GM21423 (cell line): Measurements from ENCODE around the gene NDUFB2.
"Not testable (repeated sequence)": the region's sequence is repeated elsewhere in the genome, so short reads cannot be mapped to it uniquely, and the experiment has no call there.

Experiments used
- ATAC-seq: cut with Tn5 transposase; IDR thresholded peaks from one replicate; pipeline ENCODE4 v1.9.1; 2021; ENCODE audit warnings: mild to moderate bottlenecking, moderate library complexity; ENCODE audit not compliant: unreplicated experiment

Gene NDUFB2

DNA sequence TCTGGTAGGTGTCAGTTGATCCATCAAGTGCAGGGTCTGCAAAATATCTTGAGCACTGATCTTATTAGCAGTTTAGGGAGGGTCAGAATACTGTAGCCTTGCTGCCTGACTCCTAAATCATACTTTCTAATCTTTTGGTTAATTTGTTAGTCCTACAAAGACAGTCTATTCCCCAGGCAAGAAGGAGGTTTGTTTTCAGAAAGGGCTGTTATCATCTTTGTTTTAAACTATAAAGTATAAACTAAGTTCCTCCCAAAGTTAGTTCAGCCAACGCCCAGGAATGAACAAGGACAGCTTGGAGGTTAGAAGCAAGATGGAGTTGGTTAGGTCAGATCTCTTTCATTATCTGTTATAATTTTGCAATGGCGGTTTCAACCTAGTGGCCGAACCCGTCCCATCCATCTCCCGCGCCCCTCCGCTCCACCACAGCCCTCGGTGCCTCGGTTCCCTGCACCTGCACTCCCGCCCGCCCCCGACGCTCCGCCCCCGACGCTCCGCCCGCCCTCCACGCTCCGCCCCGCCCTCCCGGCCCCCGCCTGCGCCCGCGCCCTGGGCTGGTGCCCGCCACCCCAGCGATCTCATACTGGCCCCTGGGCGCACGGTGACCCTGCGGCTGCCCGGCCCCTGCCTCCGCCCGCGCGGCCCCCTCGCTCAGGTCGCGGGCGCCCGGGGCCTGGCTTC is 24.0 kb upstream of the NDUFB2 start, which contains the start of gene ADCK2:
TSS of gene ADCK2 (plus strand) at position 564 of the 681 bp plus-strand sequence. CDS start 386 bp downstream, outside the sequence.
- ATAC-seq, result peak; percentile 52

GRCh38 chr7:140673063-140673773 is 23.3 kb upstream of the NDUFB2 start:
- ATAC-seq, result peak; percentile 38

- no peak for ATAC-seq
Measured at GRCh38 chr7:140673774-140674155, 22.7 kb upstream of the NDUFB2 start.

- ATAC-seq, result peak; percentile 23
Measured at GRCh38 chr7:140674356-140674800, 22.1 kb upstream of the NDUFB2 start.

- ATAC-seq, result no peak
Measured at GRCh38 chr7:140674899-140675701, 21.4 kb upstream of the NDUFB2 start.

DNA sequence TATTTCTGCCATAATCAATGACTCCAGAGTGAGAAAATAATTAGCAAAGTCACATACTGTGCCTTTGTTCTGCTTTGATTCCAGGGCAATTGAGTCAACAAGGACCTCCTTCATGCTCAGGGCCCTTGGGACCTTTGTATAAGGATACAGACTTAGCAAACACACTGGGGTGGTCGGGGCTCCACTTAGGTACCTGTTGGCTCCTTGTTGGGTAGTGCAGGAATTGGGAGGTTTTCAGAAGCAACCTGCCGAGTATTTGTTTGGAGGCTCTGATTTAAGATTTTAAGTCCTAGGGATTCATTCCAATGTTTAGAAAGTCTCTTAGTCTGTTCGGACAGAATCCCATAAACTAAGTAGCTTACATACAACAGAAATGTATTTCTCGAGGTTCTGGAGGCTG is 20.8 kb upstream of the NDUFB2 start:
- no peak for ATAC-seq

DNA sequence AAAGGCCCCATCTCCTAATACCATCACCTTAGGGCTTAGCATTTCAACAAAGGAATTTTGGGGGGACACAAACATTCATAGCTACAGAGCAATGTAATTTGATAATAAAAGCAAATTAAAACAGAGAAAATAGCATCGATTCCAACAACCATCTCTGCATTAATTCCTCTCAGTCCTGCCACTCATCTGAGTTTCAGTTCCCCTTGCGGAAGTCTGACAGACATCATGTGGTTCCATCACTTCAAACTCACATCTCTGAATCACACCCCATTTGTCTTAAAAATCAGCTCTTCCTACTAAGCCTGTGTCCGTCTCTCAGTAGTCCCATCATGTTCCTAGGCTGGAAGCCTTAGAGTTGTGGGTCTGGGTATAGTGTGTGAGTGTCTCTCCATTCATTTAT is 20.2 kb upstream of the NDUFB2 start:
- peak; percentile 49 for ATAC-seq

DNA sequence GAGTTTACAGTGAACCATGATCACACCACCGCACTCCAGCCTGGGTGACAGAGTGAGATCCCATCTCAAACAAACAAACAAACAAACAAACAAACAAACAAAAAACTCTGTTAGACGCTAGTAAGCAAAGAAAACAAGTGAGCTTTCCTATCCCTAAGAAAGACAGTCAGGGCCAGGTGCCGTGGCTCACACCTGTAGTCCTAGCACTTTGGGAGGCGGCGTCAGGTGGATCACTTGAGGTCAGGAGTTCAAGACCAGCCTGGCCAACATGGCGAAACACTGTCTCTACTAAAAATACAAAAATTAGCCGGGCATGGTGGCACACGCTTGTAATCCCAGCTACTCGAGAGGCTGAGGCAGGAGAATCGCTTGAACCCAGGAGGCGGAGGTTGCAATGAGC is 19.6 kb upstream of the NDUFB2 start:
- not testable (repeated sequence) for ATAC-seq

DNA sequence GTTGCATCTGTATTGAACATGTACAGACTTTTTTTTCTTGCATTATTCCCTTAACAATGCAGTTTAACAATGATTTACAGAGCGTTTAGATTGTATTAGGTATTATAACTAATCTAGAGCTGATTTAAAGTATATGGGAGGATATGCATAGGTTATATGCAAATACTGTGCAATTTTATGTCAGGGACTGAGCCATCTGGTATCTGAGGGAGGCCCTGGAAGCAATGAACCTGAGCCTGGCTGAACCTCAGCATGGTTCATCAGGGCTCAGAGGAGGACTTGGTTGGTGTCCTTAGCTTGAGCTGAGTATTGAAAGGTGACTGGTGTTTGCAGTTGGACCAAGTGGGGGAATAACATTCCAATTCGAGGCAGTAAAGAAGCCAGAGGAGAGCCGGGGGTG is 19.0 kb upstream of the NDUFB2 start:
- no peak for ATAC-seq

DNA sequence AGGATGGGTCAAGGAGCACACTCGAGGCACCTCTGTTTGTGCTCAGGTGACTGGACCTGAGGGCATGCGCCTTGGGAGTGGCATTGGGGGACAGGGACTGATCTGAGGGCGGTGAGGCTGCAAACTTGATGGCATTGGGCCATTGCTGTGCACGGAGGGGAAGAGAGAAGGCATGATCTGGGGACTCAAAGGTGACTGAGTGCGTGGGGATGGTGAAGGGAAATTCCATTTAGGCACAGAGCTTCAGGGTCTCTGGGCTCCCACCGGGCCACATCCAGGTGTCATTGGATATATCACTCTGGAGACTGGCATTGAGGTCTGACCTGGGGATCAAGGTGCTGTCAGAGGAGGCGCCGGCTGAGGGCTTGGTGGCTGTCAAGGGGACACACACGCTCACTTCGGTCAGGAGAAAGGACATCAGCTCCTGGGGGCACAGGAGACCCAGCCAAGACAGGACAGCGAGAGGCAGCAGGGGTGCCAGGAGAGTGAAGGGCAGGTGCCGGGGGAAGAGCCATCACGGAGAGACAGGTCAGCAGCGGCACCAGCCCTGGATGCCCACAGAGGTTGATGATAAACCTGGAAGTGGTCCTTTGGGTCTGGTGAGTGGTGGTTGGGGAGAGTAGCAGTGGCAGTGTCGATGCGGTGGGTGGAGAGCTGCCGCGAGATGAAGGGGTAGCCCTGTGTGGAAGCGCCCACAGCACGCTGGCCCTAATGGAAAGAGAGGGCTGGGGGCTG is 18.3 kb upstream of the NDUFB2 start:
- ATAC-seq, result no peak

DNA sequence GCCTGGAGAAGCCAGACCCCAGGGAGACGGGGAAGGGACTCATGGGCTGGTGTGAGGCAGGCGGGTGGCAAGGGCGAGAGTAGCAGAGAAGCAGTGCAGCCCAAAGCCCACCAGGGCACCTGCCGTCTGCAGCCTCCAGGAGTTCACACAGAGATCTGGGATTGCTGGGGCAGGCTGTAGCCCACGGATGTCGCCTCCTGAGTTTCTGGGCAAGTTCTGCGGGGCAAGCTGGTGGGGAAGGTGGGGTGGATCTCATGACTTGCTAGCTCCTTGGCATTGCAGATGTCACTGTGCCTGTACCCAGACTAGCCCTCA is 17.7 kb upstream of the NDUFB2 start:
- ATAC-seq, result no peak

DNA sequence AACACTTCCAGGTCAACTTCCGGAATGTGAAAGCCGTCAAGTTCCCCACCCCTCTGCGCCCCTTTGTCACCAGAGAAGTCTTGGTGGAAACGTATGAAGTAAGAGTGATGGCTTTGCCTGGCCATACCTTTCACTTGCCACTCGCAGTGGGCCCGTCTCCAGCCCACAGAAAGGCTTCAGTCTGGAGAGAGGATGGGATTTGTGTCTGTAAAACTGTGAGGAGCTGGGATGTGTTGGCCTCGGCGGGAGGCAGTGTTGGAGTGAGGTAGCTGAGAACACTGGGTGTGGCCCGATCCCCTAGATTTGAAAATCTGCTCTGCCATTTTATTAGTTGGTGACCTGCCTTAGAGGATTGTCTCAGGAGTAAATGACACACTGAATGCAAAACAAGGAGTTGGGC is 17.3 kb upstream of the NDUFB2 start:
- no peak for ATAC-seq

DNA sequence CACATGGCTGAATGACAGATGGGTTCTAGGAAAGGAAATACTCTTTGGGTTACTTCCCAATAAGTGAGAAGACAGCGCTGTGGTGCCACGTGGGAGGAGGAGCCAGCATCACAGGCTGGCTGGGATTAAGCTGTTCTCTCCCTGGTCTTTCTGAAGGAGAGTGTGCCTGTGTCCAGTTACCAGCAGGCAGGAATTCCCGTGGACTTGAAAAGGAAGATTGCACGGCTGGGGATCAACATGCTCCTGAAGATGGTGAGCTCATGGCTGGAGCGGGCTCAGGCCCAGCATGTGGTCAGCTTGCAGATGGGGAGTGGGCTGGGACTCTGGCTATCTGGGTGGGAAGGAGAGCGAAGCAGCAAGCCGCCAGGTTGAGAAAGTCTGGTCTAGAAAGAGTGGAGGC is 15.6 kb upstream of the NDUFB2 start:
- ATAC-seq, result no peak

DNA sequence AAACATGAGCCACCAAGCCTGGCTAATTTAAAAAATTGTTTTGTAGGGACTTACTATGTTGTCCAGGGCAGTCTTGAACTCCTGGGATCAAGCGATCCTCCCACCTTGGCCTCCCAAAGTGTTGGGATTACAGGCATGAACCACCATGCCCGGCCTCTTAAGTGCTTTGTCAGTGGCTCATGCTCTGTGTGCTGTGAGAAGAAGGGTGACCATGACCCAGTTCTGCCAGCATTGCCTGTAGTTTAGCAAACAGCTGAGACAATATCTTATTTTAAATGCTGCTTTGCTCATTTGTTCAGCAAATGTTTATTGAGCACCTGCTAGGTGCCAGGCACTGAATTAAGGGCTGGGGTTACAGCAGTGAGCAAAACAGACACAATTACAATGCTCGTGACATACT is 14.7 kb upstream of the NDUFB2 start:
- ATAC-seq, result no peak

DNA sequence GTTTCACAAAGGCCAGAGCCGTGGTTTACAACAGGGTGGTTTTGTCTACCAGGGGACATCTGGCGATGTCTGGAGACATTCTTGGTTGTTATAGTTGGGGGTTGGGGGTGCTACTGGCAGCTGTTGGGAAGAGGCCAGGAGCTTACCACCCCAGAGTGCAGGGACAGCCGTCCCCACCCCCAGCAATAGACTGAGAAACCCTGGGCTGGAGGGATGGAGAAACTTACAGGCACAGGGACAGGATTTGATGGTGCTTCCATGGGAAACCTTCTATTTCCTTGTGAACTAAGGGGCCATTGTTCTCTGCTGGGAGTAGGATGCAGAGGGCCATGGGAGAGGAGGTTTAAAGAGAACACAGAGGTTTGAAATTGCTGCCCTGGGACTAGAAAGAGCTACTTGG is 12.9 kb upstream of the NDUFB2 start:
- no peak for ATAC-seq

DNA sequence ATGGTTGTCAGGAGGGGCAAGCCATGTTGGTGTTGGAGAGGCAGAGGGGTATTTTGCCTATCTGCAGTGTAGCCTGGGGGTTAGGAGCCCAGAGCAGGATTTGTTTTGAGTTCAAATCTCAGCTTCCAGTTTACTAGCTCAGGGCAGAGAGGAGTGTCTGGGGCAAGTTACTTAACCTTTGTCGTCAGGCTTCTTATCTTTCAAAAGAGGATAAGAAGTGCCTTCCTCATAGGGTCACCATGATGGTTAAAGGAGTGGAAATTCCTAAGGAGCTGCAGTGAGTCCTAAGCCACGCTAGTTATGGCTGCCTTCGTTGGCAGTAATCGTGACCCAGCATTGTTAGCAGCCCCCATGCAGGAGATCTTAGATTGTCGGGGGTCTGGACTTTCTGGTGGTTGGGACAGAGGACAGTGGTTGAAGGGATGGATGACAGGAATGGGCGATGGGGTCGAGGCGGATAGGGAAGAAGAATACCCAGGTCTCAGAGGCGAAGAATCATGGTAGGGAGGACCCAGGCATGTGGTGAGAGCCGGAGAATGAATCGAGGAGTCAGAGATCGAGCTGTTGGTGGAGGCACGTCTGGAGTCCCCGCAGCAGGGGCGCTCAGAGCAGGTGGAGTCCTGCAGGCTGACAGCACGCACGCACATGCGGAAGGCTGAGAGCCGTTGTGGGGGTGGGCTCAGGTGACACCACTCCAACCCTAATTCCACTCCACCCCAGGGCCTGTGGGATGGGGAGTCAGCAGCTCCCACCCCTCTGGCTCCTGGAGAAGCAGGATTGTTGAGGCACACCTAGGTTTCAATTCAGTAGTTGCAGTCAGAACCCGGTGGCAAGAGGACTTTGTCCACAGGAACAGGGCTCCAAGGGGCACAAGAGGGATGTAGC is 12.2 kb upstream of the NDUFB2 start:
- no peak for ATAC-seq

GRCh38 chr7:140685407-140686087 is 11.0 kb upstream of the NDUFB2 start:
- no peak for ATAC-seq

DNA sequence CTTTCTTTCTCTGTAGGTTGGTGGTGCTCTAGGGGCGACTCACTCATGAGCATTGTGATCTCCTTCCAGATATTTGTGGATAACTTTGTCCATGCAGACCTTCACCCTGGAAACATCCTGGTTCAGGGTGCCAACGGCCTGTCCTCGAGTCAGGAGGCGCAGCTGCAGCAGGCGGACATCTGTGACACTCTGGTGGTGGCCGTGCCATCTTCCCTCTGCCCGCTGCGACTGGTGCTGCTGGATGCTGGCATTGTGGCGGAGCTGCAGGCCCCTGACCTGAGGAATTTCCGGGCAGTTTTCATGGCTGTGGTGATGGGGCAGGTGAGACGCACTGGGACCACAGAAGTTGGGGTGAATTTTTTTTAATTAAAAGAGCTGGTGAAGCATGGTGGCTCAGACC is 9.6 kb upstream of the NDUFB2 start:
- ATAC-seq, result no peak

GRCh38 chr7:140688341-140688740 is 8.2 kb upstream of the NDUFB2 start:
- no peak for ATAC-seq
